CD1c-positive myeloid dendritic cell (primary cell): ENCODE measurements around the gene CEACAM16.
"Not testable (repeated sequence)": the region's sequence is repeated elsewhere in the genome, so short reads cannot be mapped to it uniquely, and the experiment has no call there.

Experiments
- DNase-seq: peaks from one replicate; pipeline ENCODE4 v3.0.0-alpha.2; 2016; ENCODE audit errors: extremely low spot score

CEACAM16 gene, protein sequence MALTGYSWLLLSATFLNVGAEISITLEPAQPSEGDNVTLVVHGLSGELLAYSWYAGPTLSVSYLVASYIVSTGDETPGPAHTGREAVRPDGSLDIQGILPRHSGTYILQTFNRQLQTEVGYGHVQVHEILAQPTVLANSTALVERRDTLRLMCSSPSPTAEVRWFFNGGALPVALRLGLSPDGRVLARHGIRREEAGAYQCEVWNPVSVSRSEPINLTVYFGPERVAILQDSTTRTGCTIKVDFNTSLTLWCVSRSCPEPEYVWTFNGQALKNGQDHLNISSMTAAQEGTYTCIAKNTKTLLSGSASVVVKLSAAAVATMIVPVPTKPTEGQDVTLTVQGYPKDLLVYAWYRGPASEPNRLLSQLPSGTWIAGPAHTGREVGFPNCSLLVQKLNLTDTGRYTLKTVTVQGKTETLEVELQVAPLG

DNA sequence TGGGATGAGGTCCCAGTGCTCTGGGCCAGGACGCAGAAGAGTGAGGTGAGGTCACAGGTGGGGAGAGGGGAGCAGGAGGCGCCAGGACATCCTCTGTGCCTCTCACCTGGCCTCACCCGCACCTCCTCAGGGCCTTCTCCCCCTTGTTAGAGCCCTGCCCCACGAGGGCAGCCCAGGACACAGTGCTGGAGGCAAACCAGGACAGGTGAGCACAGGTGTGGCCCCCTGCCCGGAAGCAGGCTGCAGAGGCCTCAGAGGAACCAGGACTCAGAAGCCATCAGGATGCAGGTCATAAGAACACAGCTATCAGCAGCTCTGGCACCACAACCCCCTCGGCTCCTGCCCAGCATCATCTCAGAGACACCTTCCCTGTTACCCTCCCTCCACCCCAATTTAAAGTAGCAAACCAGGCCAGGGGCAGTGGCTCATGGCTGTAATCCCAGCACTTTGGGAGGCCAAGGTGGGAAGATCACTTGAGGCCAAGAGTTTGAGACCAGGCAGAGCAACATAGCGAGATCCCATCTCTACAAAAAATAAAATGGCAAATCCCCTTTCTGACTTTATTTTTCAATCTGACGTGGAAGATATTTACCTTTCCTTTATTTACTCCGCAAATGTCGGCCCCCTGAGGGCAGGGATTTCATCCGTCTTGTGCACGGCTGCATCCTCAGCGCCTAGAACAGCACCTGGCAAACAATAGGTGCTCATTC, at the start of gene CEACAM16:
TSS of gene CEACAM16 (plus strand) at position 660 of the 710 bp plus-strand sequence. CDS start 2,306 bp downstream, outside the sequence.
- no peak for DNase-seq

DNA sequence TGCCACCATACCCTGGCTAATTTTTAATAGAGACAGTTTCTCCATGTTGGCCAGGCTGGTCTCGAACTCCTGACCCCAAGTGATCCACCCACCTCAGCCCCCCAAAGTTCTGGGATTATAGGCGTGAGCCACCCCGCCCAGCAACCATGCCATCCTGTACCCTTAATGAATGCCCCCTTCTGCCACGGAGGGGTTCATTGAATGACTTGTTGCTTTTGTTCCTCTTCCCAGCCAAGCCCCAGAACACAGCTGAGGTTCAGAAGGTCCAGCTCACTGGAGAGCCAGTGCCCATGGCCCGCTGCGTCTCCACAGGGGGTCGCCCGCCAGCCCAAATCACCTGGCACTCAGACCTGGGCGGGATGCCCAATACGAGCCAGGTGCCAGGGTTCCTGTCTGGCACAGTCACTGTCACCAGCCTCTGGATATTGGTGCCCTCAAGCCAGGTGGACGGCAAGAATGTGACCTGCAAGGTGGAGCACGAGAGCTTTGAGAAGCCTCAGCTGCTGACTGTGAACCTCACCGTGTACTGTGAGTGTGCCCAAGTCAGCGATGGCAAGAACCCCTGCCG, 49.3 kb upstream of the CEACAM16 start:
- no peak for DNase-seq

DNA sequence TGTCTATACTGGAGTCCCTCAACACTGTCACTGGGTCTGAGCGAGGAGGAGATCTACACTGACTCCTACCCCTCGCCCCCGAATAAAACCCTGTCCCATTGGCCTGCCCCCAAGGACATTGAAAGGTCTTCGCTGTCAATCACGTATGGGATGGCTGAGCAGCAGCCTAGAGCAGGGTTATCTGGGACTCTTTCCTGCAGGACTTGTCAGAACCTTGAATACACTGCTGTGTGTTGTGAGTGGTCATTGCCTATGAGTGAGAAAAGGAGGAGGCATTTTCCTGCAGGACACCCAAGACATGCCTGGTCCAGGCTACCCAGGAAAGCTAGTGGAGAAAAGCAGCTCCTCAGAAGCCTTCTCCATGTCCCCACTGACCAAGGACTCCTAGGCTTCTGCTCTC, 45.6 kb upstream of the CEACAM16 start:
- no peak for DNase-seq

DNA sequence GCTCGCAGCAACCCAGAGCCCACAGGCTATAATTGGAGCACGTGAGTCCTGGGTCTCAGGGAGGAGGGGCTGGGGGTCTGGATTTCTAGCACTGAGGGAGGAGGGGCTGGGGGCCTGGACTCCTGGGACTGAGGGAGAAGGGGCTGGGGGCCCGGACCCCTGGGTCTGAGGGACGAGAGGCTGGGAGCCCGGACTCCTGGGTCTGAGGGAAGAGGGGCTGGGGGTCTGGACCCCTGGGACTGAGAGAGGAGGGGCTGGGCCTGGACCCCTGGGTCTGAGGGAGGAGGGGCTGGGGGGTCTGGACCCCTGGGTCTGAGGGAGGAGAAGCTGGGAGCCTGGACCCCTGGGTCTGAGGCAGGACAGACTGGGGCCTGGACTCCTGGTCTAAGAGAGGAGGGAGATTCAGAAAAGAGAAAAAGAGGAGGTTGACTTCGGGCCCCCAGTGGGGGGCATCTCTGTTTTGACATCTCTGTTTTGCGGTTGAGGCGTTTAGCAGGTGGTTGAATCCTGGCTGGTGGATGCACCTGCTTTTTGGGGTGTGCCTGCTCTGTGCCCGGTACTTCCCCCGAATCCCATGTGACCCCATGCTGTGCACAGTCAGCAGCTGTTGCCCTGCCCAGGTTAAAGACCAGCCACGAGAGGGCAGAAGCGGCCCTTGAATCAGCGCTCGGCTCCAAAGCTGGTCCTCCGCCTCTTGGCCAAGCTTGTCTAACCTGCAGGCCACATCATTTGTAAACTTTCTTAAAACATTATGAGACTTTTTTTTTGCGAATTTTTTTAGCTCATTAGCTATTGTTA, 44.8 kb upstream of the CEACAM16 start:
- peak; percentile 80 for DNase-seq

DNA sequence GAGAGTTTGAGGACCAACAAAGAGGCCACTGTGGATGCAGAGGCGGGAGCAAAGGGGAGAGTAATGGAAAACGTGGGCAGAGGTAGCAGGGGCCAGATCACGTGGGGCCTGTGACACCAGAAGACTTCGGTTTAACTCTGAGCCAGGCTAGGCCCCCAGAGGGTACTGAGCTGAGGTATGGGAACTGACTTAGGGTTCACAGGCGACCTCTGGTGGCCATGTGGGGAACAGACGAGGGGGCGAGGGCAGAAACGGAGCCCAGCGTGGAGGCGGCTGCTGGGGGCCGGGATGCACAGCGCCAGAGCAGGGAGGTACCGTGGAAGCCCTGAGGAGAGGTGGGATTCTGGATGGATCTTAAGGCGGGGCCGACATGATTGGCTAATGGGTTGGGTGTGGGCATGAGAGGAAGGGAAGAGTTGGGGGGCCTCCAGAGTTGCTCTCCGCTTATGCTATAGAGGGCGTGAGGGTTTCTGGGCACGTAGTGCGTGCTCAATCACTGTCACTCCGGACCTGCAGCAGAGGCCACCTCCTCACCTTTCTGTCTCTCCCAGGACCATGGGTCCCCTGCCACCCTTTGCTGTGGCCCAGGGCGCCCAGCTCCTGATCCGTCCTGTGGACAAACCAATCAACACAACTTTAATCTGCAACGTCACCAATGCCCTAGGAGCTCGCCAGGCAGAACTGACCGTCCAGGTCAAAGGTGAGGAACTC, 41.6 kb upstream of the CEACAM16 start:
- DNase-seq: peak; percentile 76

GRCh38 chr19:44658069-44658733, 40.8 kb upstream of the CEACAM16 start:
- no peak for DNase-seq

GRCh38 chr19:44660081-44660480, 38.9 kb upstream of the CEACAM16 start:
- DNase-seq: no peak

DNA sequence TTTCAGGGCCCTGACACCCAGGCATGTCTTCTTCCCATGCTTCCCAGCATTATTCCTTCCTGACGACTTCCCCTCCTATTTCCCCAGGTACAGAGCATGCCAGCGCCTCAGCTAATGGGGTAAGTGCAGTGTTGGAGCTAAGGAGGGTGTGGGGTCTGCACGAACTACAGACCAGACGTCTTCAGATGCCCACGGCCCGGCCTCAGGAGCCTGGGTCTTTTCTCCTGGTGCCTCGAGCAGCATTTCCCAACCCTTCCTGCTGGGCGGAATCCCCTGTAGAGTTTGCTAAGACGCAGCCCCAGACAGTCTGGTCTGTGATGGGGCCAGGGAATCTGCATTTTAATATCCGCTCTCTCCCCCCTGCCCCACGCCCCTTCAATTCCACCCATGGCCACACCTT, 37.7 kb upstream of the CEACAM16 start:
- DNase-seq: no peak

GRCh38 chr19:44661904-44662303, 37.0 kb upstream of the CEACAM16 start:
- no peak for DNase-seq

DNA sequence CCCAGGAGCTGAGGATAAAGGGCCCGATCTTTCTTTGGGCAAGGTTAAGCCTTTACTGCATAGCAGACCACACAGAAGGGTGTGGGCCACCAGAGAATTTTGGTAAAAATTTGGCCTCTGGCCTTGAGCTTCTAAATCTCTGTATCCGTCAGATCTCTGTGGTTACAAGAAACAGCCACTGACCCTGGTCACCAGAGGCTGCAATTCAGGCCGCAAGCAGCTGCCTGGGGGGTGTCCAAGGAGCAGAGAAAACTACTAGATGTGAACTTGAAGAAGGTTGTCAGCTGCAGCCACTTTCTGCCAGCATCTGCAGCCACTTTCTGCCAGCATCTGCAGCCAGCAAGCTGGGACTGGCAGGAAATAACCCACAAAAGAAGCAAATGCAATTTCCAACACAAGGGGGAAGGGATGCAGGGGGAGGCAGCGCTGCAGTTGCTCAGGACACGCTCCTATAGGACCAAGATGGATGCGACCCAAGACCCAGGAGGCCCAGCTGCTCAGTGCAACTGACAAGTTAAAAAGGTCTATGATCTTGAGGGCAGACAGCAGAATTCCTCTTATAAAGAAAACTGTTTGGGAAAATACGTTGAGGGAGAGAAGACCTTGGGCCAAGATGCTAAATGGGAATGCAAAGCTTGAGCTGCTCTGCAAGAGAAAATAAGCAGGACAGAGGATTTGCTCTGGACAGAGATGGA, 36.1 kb upstream of the CEACAM16 start:
- DNase-seq: no peak

DNA sequence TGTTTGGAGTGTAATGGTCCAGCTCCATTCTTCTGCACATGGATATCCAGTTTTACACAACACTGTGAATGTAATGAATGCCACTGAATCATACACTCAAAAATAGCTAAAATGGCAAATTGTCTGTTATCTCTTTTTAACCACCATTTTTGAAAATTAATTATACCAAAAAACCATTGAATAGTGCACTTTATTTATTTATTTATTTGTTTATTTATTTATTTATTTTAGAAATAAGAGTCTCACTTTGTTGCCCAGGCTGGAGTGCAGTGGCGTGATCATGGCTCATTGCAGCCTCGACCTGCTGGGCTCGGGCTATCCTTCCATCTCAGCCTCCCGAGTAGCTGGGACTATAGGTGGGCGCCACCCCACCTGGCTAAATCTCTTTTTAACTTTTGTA, 35.0 kb upstream of the CEACAM16 start:
- no peak for DNase-seq

DNA sequence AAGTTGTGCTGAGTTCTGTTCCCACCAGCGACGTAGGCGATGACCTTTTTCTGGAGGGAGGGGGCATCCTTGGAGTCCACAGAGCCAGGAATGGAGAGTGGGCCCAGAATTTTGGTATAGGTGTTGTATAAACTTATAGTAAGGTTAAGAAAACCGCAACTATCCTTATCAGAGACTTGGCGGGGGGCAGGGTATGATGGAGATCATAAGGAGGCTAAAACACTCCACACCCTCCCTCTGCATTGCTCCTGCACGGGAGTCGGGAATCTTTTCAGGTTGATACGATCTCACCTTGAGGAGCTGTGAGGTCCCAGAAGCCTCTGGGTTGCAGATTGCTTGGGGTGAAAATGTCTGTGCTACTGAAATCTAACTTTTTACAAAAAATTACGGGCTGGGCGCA, 34.0 kb upstream of the CEACAM16 start:
- DNase-seq: no peak

GRCh38 chr19:44666852-44667556, 31.9 kb upstream of the CEACAM16 start:
- no peak for DNase-seq

DNA sequence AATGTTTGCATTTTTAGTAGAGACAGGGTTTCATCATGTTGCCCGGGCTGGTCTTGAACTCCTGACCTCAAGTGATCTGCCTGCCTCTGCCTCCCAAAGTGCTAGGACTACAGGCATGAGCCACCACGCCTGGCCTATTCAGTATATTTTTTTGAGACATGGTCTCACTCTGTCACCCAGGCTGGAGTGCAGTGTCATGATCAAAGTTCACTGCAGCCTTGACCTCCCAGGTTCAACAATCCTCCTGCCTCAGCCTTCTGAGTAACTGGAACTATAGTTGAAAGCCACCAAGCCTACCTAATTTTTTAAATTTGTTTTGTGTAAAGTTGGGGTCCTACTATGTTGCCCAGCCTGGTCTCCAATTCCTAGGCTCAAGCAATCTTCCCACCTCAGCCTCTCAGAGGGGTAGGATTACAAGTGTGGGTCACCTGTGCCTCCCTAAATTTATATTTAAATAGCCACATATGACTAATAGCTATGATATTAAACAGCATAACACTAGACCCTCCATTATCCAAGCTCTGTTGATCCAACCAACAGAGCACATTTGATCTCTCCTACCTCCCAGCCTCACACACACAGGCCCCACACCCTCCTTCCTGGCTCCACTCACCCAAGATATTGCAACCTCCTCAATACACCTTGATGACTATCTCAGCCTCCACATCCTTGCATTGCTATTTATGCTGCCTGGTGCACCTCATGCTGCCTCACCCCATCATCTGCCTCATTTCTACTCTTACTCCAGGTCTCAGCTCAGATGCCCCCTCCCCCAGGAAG, 29.8 kb upstream of the CEACAM16 start:
- no peak for DNase-seq

DNA sequence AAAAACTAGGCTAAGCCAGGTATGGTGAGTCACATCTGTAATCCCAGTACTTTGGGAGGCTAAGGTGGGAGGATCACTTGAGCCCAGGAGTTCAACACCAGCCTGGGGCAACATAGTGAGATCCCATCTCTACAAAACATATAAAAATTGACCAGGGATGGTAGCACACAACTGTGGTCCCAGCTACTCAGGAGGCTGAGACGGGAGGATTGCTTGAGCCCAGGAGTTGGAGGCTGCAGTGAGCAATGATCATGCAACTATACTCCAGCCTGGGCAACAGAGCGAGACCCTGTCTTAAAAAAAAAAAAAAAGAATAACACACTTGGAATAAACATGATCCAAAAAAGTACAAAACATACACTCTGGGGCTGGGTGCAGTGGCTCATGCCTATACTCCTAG, 28.9 kb upstream of the CEACAM16 start:
- DNase-seq: not testable (repeated sequence)

GRCh38 chr19:44671400-44671799, 27.6 kb upstream of the CEACAM16 start, which contains the start of gene CEACAM19:
CEACAM19 (plus strand) TSS chr19:44671482; CDS start chr19:44671932, 450 bp downstream.
- DNase-seq: no peak

DNA sequence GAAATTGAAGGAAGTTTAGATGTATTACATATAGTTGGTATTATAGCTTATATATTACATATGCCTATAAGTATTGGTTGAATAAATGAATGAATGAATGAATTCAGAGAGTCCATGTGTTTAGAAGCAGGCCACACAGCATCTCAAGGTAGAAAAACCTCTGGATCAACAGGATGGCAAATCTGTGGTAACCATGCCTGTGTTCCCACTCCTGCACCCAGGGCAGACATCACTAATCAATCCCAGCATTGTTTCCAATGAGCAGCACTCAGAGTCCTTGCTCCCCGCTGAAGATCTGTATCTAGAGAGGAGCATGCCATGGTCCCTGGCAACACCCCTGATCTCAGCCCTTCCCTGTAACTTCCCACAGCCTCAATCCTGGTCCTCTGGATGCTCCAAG, 26.7 kb upstream of the CEACAM16 start:
- DNase-seq: no peak

DNA sequence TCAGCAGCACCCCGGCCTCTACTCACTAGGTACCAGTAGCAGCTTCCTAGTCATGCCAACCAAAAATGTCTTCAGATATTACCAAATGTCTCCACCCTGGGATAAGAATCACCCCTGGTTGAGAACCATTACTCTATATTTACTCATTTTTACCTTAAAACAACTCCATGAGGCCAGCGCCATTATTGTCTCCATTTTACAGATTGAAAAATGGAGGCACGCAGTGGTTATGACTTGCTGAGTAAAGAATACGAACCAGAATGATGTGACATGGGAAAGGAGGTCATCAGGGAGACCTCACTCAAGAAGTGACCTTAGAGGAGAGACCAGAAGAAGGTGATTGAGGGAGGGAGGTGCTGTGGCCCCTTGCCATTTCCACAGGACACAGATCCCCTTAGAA, 25.4 kb upstream of the CEACAM16 start:
- no peak for DNase-seq

- no peak for DNase-seq
Measured at GRCh38 chr19:44675521-44675920, 23.4 kb upstream of the CEACAM16 start.
